NCI-H2081 (cell line): ENCODE data around the gene PCBD1.

ENCODE experiments used
- DNase-seq, 2 experiments: peaks; one replicate each; lab custom pipeline; 2025; lab: John Stamatoyannopoulos, UW

PCBD1 gene

DNA sequence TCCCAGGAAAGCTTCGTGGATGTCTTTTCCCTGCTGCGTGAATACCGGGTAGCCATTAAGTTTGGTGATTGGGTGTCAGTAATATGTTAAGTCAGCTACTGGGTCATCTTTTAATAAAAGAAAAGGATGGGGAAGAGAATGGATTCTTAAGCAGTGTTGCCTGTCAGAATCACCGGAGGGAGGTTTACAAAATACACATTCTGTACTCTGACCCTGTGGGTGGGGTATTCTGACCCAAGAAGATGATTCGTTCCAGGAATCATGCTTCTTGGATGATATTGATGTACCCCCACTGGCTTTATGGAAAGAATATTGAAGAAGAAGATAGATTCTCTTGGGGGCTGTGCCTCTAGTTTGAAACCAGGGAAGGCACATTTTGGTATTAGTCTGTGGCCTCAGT lies 54.3 kb downstream of the PCBD1 start:
- no peak for DNase-seq

DNA sequence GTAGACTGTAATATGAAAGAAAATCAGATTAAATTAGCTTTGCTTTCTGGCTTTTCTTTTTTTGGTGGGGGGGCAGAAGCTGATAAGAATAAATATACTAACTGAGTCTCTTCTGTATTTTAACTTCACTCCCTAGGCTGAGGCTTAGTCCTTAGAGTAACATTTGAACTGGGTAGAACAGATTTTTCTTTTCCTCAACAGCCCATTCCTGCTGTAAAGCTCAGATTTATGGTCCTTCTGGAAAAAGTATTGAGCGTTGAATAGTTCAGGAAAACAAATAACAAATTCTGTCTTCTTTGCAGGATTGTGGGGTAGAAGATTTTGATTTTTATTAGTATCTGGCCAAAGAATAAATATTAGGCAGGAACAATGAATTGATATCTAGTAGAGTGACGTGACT lies 54.8 kb downstream of the PCBD1 start:
- no peak for DNase-seq
